Heart left ventricle (tissue), 16 donors: ENCODE results near the gene IHH. TPM values are rescaled to one million over a fixed set of nuclear protein-coding genes. Genes with fewer than 3 reads are reported as not detected.
A peak's percentile ranks its signal among the peaks of the same experiment; 100 is the strongest.

Experiments used
- ATAC-seq, 4 donors: fragments of 200-7000 bp; cut with Tn5 transposase; one replicate each; pipeline ENCODE4 v1.9.1; 2020 to 2022; ENCODE audit warnings: moderate library complexity in 4 of 4, mild to moderate bottlenecking in 3 of 4, moderate number of reproducible peaks in 1 of 4
- DNase-seq, 5 donors: peaks; one replicate each; pipeline ENCODE4 v3.0.0-alpha.2; 2020
- H3K27ac ChIP-seq, 12 donors: fragments of 200-600 bp; sonication (generic) in 4 of 12; one replicate each; pipeline versions ENCODE4 v1.5.0 to v1.8.0; 2016 to 2022; ENCODE audit warnings: mild to moderate bottlenecking in 2 of 12
- H3K27me3 ChIP-seq, 9 donors: fragments of 200-600 bp; sonication (generic) in 2 of 9; one replicate each; pipeline versions ENCODE4 v1.5.1 to v1.8.0; 2016 to 2022; ENCODE audit warnings: mild to moderate bottlenecking in 3 of 9
- H3K36me3 ChIP-seq, 9 donors: fragments of 200-600 bp; sonication (generic) in 2 of 9; one replicate each; pipeline versions ENCODE4 v1.5.0 to v1.8.0; 2018 to 2022; ENCODE audit warnings: mild to moderate bottlenecking in 2 of 9
- H3K4me1 ChIP-seq, 12 donors: fragments of 200-600 bp; sonication (generic) in 4 of 12; one replicate each; pipeline versions ENCODE4 v1.5.0 to v1.8.0; 2016 to 2022; ENCODE audit warnings: mild to moderate bottlenecking in 3 of 12
- H3K4me3 ChIP-seq, 12 donors: fragments of 200-600 bp; sonication (generic) in 4 of 12; one replicate each; pipeline versions ENCODE4 v1.5.0 to v1.8.0; 2017 to 2022; ENCODE audit warnings: mild to moderate bottlenecking in 9 of 12, moderate library complexity in 4 of 12
- H3K9me3 ChIP-seq, 12 donors: fragments of 200-600 bp; sonication (generic) in 4 of 12; one replicate each; pipeline versions ENCODE4 v1.5.0 to v1.8.0; 2016 to 2022; ENCODE audit warnings: mild to moderate bottlenecking in 1 of 12
- POLR2A ChIP-seq, 2 donors: fragments of 450-650 bp; IDR thresholded peaks; one replicate each; pipeline ENCODE4 v1.6.1; 2017; ENCODE audit warnings: antibody characterized with exemption in 2 of 2, mild to moderate bottlenecking in 2 of 2, moderate library complexity in 2 of 2
- WGBS, 4 donors: extraction: QIAGEN DNeasy Blood & Tissue Kit in 2 of 4; methylation state at CpG; one replicate each; pipeline versions ENCODE4 v1.1.5 to v1.1.7; 2013 to 2018; 5-methylcytosine and 5-hydroxymethylcytosine counted together
- intact Hi-C, 10 donors: fragments of 100-400 bp; cut with DNase I; formaldehyde crosslinking; loops; one replicate each; pipeline versions ENCODE4 v1.11.1 to v1.14.2; 2022
- polyA plus RNA-seq, 2 donors: library from polyadenylated mRNA; stranded (reverse); fragments of 200-250 nt; gene quantifications; one replicate each; pipeline ENCODE4 v1.2.3, GENCODE V29; 2013
- total RNA-seq, 9 donors: library from RNA; depleted of rRNA in 2 of 9; stranded (reverse); fragments of >200 nt in 2 of 9; fragmentation: NEBNext Ultra II Directional in 3 of 9; extraction: Animal tissue kit (Norgen Biotek cat#: 25700) in 3 of 9; gene quantifications; one replicate each; pipeline versions ENCODE4 v1.1.0 to v1.2.4, GENCODE V29; 2016 to 2023
- TF ChIP-seq, protein P1 (sequence below), 12 donors: fragments of 200-600 bp; sonication (generic) in 4 of 12; IDR thresholded peaks; one replicate each; pipeline versions ENCODE4 v1.5.0 to v1.8.0; 2018 to 2022; ENCODE audit warnings: antibody characterized with exemption in 12 of 12, mild to moderate bottlenecking in 5 of 12
- donor health status: ischemic (EF 13 %, LVEDD 7.1; RV severe dilation, severe dysfunction).
- donor health status: healthy with polysubstance abuse.
- donor health status: DM: no; HTN: yes; CAD: no.
- donor health status: DM: no; HTN: no; CAD: no.
- donor health status: ischemic (EF 25% LVEDD 6.9; RV normal size, moderate dysfunction).
- donor health status: ischemic (EF 25% LVEDD 5.7; RV mildly dilated, moderate dysfunction).
- donor health status: healthy.
- donor health status: DM: yes; HTN: yes; CAD: no.
- donor health status: ischemic (EF 35%, LVEDD 5.7; RV mildly dilated, moderate dysfunction).
- donor health status: nonischemic (EF 11% LVEDD 7.7; RV severe dilation, severe dysfunction).
- donor health status: DM: yes; HTN: yes; CAD: no.
- donor health status: PGD.
- donor health status: ischemic (EF 29% LVEDD 5.4; RV normal size, mild dysfunction).
- donor health status: nonischemic (EF 23%, LVEDD 6.1; RV moderate dilation, normal function).

Gene IHH
- total and polyA plus RNA-seq, 11 donors: not detected

DNA sequence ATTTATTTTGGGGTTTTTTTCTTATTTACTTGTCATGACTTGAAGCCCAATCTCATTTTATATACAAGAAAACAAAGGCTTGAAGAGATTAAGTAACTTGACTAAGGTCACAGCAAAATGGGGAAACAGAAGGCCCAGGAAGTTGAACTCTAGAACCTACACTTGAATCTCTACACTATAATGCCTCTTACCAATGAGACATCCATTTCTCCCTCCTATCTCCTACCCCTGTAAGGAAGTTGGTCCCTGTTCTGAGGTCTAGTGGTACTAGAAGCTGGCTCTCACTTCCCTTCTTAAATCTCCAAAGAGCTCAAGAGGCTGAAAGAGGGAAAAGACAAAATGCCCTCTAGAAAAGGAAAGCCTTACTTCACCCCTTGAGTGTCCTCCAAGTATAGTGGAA is 25.5 kb upstream of the IHH start:
- Histone ChIP-seq H3K36me3 (no peaks in the 10 kb centered on the region), H3K9me3 (no peaks in the 10 kb centered on the region), H3K4me3 (no peak overlapping the region), H3K27me3 (no peaks in the 10 kb centered on the region), H3K4me1 (peaks cover 0 to 45% (median 11%) of the 10 kb centered on the region in 12 donors), H3K27ac (no peak overlapping the region)
- ATAC-seq (no peak), DNase-seq (no peak)
- TF ChIP-seq POLR2A (IDR thresholded peaks at IDR 0.05): no peak
- TF ChIP-seq, protein P1, sequence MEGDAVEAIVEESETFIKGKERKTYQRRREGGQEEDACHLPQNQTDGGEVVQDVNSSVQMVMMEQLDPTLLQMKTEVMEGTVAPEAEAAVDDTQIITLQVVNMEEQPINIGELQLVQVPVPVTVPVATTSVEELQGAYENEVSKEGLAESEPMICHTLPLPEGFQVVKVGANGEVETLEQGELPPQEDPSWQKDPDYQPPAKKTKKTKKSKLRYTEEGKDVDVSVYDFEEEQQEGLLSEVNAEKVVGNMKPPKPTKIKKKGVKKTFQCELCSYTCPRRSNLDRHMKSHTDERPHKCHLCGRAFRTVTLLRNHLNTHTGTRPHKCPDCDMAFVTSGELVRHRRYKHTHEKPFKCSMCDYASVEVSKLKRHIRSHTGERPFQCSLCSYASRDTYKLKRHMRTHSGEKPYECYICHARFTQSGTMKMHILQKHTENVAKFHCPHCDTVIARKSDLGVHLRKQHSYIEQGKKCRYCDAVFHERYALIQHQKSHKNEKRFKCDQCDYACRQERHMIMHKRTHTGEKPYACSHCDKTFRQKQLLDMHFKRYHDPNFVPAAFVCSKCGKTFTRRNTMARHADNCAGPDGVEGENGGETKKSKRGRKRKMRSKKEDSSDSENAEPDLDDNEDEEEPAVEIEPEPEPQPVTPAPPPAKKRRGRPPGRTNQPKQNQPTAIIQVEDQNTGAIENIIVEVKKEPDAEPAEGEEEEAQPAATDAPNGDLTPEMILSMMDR (IDR thresholded peaks at IDR 0.05): no peak
- intact Hi-C loops: no loop called here

DNA sequence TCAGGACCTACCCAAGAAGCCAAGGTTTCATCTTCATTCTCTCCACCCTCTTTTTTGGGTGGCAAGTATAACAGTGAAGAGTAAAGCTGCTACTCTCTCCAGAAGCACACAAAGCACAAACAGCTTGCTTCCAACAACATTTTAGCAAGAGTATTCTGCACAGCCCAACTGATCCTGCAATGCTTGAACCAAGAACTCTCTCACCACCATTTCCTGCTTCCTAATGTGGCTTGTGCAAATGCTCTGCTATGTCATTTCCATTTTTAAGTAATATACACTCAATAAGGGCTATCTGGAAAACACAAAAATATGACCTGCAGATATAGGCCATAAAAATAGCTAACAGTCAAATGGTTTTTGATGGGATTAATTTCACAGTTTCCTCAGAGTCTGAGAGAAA is 24.1 kb upstream of the IHH start:
- Histone ChIP-seq H3K27me3 (no peaks in the 10 kb centered on the region), H3K27ac (no peak overlapping the region), H3K4me1 (peaks cover 0 to 46% (median 11%) of the 10 kb centered on the region in 12 donors), H3K9me3 (no peaks in the 10 kb centered on the region), H3K4me3 (no peak overlapping the region), H3K36me3 (no peaks in the 10 kb centered on the region)
- intact Hi-C loops: no loop called here
- no peak for TF ChIP-seq POLR2A (IDR thresholded peaks at IDR 0.05)
- TF ChIP-seq, protein P1 (IDR thresholded peaks at IDR 0.05): no peak
- ATAC-seq (no peak), DNase-seq (no peak)

DNA sequence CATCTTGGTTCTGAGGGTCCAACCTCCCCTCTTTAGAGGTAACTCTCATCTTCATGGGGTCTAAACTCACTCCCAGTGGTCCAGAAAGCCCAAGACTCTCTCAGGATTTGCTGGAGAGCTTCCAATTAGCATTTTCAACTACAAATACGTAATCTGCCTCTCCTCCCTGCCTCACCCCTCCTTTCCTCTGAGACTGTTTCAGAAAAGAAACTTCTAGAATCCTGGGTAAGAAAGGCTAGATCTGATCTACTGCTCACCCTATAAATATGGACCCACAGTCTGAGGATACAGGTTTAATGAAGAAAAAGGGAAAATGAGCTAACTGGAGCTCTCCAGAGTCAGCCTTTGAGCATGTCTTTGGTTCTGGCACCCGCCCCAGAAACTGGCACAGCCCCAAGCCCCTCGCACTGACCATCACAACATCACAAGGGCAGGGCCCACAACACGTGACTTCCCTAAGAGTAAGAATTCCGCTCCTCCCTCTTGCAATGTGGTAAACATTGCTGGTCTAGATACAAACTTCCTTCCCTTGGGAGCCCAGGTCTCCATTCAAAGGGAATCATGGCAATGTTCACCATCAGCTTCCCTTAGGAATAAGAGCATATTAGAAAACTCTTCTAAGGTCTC is 21.7 kb upstream of the IHH start:
- peaks cover 0 to 44% (median 11%) of the 10 kb centered on the region in 12 donors for H3K4me1 ChIP-seq
- WGBS, 4 donors: 34 to 55% (median 46%) methylated on average over 5 of the region's 5 CpGs
- ATAC-seq: peak in 2 of 4 donors; percentile 20 to 53
- intact Hi-C loops: no loop called here
- DNase-seq: peak in 4 of 5 donors; percentile 26 to 40 (median 32)
- peak overlapping the region in 4 of 12 donors; percentile 18 to 37 (median 30) for H3K27ac ChIP-seq
- H3K27me3 ChIP-seq: no peaks in the 10 kb centered on the region
- TF ChIP-seq, protein P1 (IDR thresholded peaks at IDR 0.05): no peak
- TF ChIP-seq POLR2A (IDR thresholded peaks at IDR 0.05): no peak
- no peak overlapping the region for H3K4me3 ChIP-seq
- H3K9me3 ChIP-seq: no peaks in the 10 kb centered on the region
- H3K36me3 ChIP-seq: peaks cover 0 to 9% (median 6%) of the 10 kb centered on the region in 9 donors

DNA sequence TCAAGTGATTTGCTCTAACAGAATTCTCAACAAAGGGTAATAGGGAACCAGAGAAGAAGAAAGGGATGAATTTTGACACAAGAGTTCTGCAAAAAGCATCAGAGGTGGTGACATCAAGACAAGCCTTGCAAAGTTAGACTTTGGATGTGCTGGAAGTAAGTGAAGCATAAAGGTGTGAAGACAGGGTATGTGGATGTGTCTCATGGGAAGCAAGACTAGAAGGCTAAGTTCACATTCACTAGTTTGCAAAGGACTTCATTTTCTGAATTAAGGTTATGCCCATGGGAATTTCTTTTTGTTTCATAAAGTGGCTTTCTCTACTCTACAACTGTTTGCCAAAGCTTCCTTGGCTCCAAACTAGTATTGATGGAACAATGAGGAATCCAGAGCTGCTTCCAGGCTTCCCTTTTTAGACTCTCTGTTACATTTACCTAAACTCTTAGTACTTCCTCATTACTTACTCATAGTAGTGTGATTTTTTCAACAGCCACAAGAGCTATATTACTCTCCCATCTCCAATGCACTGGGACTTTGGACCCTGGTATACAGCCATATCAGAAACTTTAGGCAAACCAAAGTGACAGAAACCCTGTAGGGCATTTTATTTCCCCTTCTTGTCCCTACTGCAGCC is 21.1 kb upstream of the IHH start:
- H3K9me3 ChIP-seq: no peaks in the 10 kb centered on the region
- no peak overlapping the region for H3K4me3 ChIP-seq
- peaks cover 0 to 16% (median 12%) of the 10 kb centered on the region in 9 donors for H3K36me3 ChIP-seq
- peaks cover 0 to 41% (median 11%) of the 10 kb centered on the region in 12 donors for H3K4me1 ChIP-seq
- intact Hi-C loops: no loop called here
- H3K27ac ChIP-seq: peak overlapping the region in 3 of 12 donors; percentile 18 to 37 (median 25)
- TF ChIP-seq POLR2A (IDR thresholded peaks at IDR 0.05): no peak
- TF ChIP-seq, protein P1 (IDR thresholded peaks at IDR 0.05): no peak
- peak in 1 of 4 donors; percentile 31 for ATAC-seq
- H3K27me3 ChIP-seq: no peaks in the 10 kb centered on the region
- DNase-seq: no peak
